HCT116 (cell line): Measurements from ENCODE around the gene SLC6A12. TPM values are rescaled to one million over a fixed set of nuclear protein-coding genes. Genes with fewer than 3 reads are reported as not detected.

Source experiments
- ATAC-seq: fragments of 200-7000 bp; cut with Tn5 transposase; 2 replicates; pipeline ENCODE4 v1.9.1; 2020; ENCODE audit warnings: mild to moderate bottlenecking, moderate library complexity
- BruUV-seq: library from RNA; stranded (reverse); fragments of 400-500 nt; replicated peaks from 2 replicates; lab custom pipeline; 2021; lab: Mats Ljungman, UMichigan
- CTCF ChIA-PET: fragments of 300-600 bp; sonication (Branson Sonifier 250); formaldehyde crosslinking; loops from one replicate; lab custom pipeline; 2021; ENCODE audit warnings: antibody characterized with exemption; lab: Charles Lee
- POLR2A ChIA-PET: fragments of 300-600, 350-600 bp; sonication (Branson Sonifier 250); formaldehyde crosslinking; loops from one replicate; lab custom pipeline; 2021; ENCODE audit warnings: antibody characterized with exemption; lab: Charles Lee
- RAD21 ChIA-PET, 2 experiments: fragments of 300-600 bp; sonication (Branson Sonifier 250); formaldehyde crosslinking; loops; one replicate each; lab custom pipeline; 2023; ENCODE audit warnings: low total read pairs in 2 of 2; ENCODE audit not compliant: uncharacterized antibody in 2 of 2, unreplicated experiment in 2 of 2, low non-redundant PET in 1 of 2; lab: Charles Lee
- DNase-seq: peaks from one replicate; pipeline ENCODE4 v3.0.0-alpha.2; 2010; ENCODE audit warnings: low read depth, low spot score
- H2AFZ ChIP-seq: fragments of 200-600 bp; shearing (Covaris generic), sonication (generic); 2 replicates; pipeline ENCODE4 v1.6.1; 2017; ENCODE audit warnings: low read depth, mixed run types, mixed read lengths, antibody characterized with exemption, low read length; ENCODE audit not compliant: poor library complexity, severe bottlenecking
- H3K27ac ChIP-seq: 2 replicates; pipeline ENCODE4 v1.5.1; 2012; ENCODE audit warnings: low read depth, low read length
- H3K27me3 ChIP-seq: fragments of 200-600 bp; sonication (generic); 2 replicates; pipeline ENCODE4 v1.6.1; 2016; ENCODE audit warnings: mixed run types, low read length, mixed read lengths; ENCODE audit not compliant: insufficient read depth
- H3K36me3 ChIP-seq, 2 experiments: fragments of 200-500 bp in 1 of 2; fragments of 200-600 bp in 1 of 2; sonication (Bioruptor generic) in 1 of 2; sonication (generic) in 1 of 2; 2 replicates each; pipeline versions ENCODE4 v1.5.1 to v1.6.1; 2014 to 2016; ENCODE audit warnings: low read length in 2 of 2, inconsistent platforms in 1 of 2, mixed read lengths in 1 of 2, mixed run types in 1 of 2; ENCODE audit not compliant: insufficient read depth in 2 of 2, control insufficient read depth in 1 of 2
- H3K4me1 ChIP-seq, 2 experiments: fragments of 200-600 bp in 1 of 2; sonication (generic) in 1 of 2; 2 replicates each; pipeline versions ENCODE4 v1.5.1 to v1.6.1; 2012 to 2017; ENCODE audit warnings: low read length in 2 of 2, inconsistent platforms in 1 of 2, mild to moderate bottlenecking in 1 of 2, mixed read lengths in 1 of 2, mixed run types in 1 of 2, moderate library complexity in 1 of 2; ENCODE audit not compliant: insufficient read depth in 2 of 2, control insufficient read depth in 1 of 2
- H3K4me2 ChIP-seq: fragments of 200-600 bp; sonication (generic); 2 replicates; pipeline ENCODE4 v1.6.1; 2017; ENCODE audit warnings: mixed run types, low read length, mixed read lengths
- H3K4me3 ChIP-seq, 2 experiments: fragments of 200-600 bp in 1 of 2; sonication (generic) in 1 of 2; replicated peaks in 1 of 2; 2 replicates each; pipeline ENCODE4 v1.5.1; 2011 to 2016; ENCODE audit warnings: low read length in 2 of 2, control low read depth in 1 of 2, low read depth in 1 of 2, mild to moderate bottlenecking in 1 of 2, mixed read lengths in 1 of 2, mixed run types in 1 of 2
- H3K79me2 ChIP-seq: fragments of 200-600 bp; sonication (generic); 2 replicates; pipeline ENCODE4 v1.6.1; 2017; ENCODE audit warnings: mild to moderate bottlenecking, mixed run types, low read length, moderate library complexity, mixed read lengths; ENCODE audit not compliant: insufficient read depth
- H3K9ac ChIP-seq: fragments of 200-600 bp; sonication (generic); 2 replicates; pipeline ENCODE4 v1.6.1; 2016; ENCODE audit warnings: low read length, mixed read lengths
- H3K9me2 ChIP-seq: fragments of 200-600 bp; sonication (generic), shearing (Covaris generic); 2 replicates; pipeline ENCODE4 v1.6.1; 2017; ENCODE audit warnings: mixed run types, mild to moderate bottlenecking, moderate library complexity; ENCODE audit not compliant: insufficient read depth
- H3K9me3 ChIP-seq, 2 experiments: fragments of 200-500 bp in 1 of 2; fragments of 200-600 bp in 1 of 2; sonication (Bioruptor generic) in 1 of 2; sonication (generic) in 1 of 2; 2 replicates each; pipeline ENCODE4 v1.6.1; 2014 to 2017; ENCODE audit warnings: low read length in 2 of 2, mixed read lengths in 2 of 2, inconsistent platforms in 1 of 2, low read depth in 1 of 2, mild to moderate bottlenecking in 1 of 2, mixed run types in 1 of 2, moderate library complexity in 1 of 2; ENCODE audit not compliant: control insufficient read depth in 1 of 2, insufficient read depth in 1 of 2
- H4K20me1 ChIP-seq: fragments of 200-600 bp; sonication (generic), shearing (Covaris generic); 2 replicates; pipeline ENCODE4 v1.6.1; 2017; ENCODE audit warnings: mixed run types, mild to moderate bottlenecking, moderate library complexity; ENCODE audit not compliant: insufficient read depth
- CBX3 ChIP-seq: IDR thresholded peaks from 2 replicates; pipeline ENCODE4 v1.6.1; 2012; ENCODE audit warnings: low read depth
- ELF1 ChIP-seq: IDR thresholded peaks from 2 replicates; pipeline ENCODE4 v1.6.1; 2012; ENCODE audit warnings: low read depth, borderline replicate concordance
- EZH2 ChIP-seq: fragments of 200-600 bp; sonication (generic); IDR thresholded peaks from 2 replicates; pipeline ENCODE4 v1.6.1; 2017; ENCODE audit warnings: antibody characterized with exemption, mixed run types
- FOSL1 ChIP-seq: IDR thresholded peaks from 2 replicates; pipeline ENCODE4 v1.6.1; 2012; ENCODE audit warnings: low read depth
- JUND ChIP-seq: IDR thresholded peaks from 2 replicates; pipeline ENCODE4 v1.6.1; 2012
- POLR2AphosphoS5 ChIP-seq: IDR thresholded peaks from 2 replicates; pipeline ENCODE4 v1.6.1; 2011; ENCODE audit warnings: mild to moderate bottlenecking, low read depth, low read length, moderate library complexity
- SIN3A ChIP-seq: IDR thresholded peaks from 2 replicates; pipeline ENCODE4 v1.6.1; 2012; ENCODE audit warnings: low read depth
- SRF ChIP-seq: IDR thresholded peaks from 2 replicates; pipeline ENCODE4 v1.6.1; 2012; ENCODE audit warnings: low read depth
- TCF7L2 ChIP-seq: IDR thresholded peaks from 2 replicates; pipeline ENCODE4 v1.7.0; 2011; ENCODE audit warnings: borderline replicate concordance, inconsistent platforms; ENCODE audit not compliant: insufficient read depth, insufficient read length; ENCODE audit errors: extremely low read depth
- ZFX ChIP-seq: fragments of 450-650 bp; IDR thresholded peaks from 2 replicates; pipeline ENCODE4 v1.6.1; 2017
- intact Hi-C: fragments of 100-400 bp; cut with micrococcal nuclease; formaldehyde crosslinking; loops from 2 replicates; pipeline ENCODE4 v1.10.0; 2022
- total RNA-seq: library from RNA; stranded (reverse); gene quantifications from one replicate; pipeline ENCODE4 v1.2.1, GENCODE V29; 2021; ENCODE audit not compliant: unreplicated experiment
- TF ChIP-seq, protein P1 (sequence below): IDR thresholded peaks from 2 replicates; pipeline ENCODE4 v1.6.1; 2012; ENCODE audit warnings: low read depth
- TF ChIP-seq, protein P2 (sequence below): IDR thresholded peaks from 2 replicates; pipeline ENCODE4 v1.6.1; 2012

The SLC6A12 gene
- total RNA-seq, 1 experiment from 2014 or later = 0.64 TPM

DNA sequence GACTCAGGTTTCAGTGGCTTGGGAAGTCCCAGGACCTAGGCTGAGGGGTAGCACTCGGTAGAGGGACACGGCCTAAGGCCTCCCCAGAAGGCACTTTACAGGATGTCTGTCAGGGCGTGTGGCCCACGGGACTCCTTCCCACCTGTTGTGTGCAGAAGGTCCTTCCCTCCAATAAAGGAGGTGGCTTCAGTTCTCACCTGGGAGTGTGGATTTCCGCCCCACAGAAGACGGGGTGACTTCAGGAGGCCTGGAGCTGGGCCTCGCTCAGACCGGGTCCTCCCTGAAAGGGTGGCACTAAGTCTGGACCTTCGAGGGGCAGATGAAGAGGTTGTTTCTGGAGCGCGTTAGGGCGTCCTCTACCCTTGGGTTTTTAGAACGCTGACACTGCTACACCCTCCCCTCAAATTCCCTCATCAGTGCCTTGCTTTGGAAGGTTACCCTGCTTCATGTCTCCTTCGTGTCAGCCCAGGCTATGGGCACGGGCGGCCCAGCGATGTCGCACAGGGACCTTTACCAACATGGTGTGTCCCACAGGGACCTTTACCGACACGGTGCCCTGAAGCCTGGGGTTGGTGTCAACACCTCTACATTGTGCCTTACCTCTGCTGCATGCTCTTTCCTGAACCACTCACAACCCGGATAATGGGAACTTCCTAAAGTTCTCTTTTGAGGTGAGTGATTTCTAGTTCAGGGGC is 7.1 kb downstream of the SLC6A12 start:
- no peaks in the 10 kb centered on the region; the same call in 1 of the 2 replicates for H3K27me3 ChIP-seq
- BruUV-seq = no TSS peak

DNA sequence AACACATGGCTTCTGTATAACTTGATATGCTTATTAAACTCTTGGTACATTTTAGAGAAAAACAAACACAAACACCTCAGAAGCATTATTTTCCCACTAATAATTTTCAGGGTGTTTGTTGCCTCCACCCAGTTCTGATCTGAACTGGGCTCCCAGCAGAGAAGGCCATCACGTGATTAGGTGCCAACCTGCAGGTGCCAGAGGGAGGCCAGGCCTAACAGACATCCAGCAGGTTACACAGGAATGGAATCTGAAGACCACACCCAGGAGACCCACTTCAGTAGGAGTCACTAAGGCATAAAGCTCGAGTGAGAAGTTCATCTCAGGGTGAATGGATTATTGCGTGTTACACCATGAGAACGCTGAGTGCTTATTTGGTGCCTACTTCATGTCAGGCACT is 8.9 kb downstream of the SLC6A12 start:
- H3K9me2 ChIP-seq = no peaks in the 10 kb centered on the region
- ChIA-PET CTCF (no interaction called here), POLR2A (no interaction called here), RAD21 (no interaction called here)
- no TSS peak for BruUV-seq
- no peaks in the 10 kb centered on the region; a peak in 1 of 4 replicates for H3K4me1 ChIP-seq
- no peak overlapping the region for H3K4me3 ChIP-seq
- H4K20me1 ChIP-seq = no peaks in the 10 kb centered on the region
- H3K36me3 ChIP-seq = no peaks in the 10 kb centered on the region
- no peaks in the 10 kb centered on the region for H3K9me3 ChIP-seq
- no peak overlapping the region for H2AFZ ChIP-seq
- TF ChIP-seq EZH2 (no peak), TCF7L2 (no peak), SIN3A (no peak), ELF1 (no peak), JUND (no peak), POLR2AphosphoS5 (no peak), ZFX (no peak), FOSL1 (no peak), CBX3 (no peak)
- TF ChIP-seq, protein P1, sequence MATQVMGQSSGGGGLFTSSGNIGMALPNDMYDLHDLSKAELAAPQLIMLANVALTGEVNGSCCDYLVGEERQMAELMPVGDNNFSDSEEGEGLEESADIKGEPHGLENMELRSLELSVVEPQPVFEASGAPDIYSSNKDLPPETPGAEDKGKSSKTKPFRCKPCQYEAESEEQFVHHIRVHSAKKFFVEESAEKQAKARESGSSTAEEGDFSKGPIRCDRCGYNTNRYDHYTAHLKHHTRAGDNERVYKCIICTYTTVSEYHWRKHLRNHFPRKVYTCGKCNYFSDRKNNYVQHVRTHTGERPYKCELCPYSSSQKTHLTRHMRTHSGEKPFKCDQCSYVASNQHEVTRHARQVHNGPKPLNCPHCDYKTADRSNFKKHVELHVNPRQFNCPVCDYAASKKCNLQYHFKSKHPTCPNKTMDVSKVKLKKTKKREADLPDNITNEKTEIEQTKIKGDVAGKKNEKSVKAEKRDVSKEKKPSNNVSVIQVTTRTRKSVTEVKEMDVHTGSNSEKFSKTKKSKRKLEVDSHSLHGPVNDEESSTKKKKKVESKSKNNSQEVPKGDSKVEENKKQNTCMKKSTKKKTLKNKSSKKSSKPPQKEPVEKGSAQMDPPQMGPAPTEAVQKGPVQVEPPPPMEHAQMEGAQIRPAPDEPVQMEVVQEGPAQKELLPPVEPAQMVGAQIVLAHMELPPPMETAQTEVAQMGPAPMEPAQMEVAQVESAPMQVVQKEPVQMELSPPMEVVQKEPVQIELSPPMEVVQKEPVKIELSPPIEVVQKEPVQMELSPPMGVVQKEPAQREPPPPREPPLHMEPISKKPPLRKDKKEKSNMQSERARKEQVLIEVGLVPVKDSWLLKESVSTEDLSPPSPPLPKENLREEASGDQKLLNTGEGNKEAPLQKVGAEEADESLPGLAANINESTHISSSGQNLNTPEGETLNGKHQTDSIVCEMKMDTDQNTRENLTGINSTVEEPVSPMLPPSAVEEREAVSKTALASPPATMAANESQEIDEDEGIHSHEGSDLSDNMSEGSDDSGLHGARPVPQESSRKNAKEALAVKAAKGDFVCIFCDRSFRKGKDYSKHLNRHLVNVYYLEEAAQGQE = no peak
- no peak for ATAC-seq
- no peaks in the 10 kb centered on the region for H3K79me2 ChIP-seq
- H3K27me3 ChIP-seq = no peaks in the 10 kb centered on the region; the same call in 1 of the 2 replicates
- H3K27ac ChIP-seq = no peak overlapping the region
- H3K4me2 ChIP-seq = no peak overlapping the region
- no peak for DNase-seq
- intact Hi-C loops = no loop called here
- H3K9ac ChIP-seq = no peak overlapping the region

More for the DNA sequence above, 7.1 kb downstream of the SLC6A12 start:
- ChIA-PET RAD21 (no interaction called here), CTCF (no interaction called here)
- H3K4me1 ChIP-seq = no peaks in the 10 kb centered on the region; a peak in 1 of 4 replicates
- H2AFZ ChIP-seq = no peak overlapping the region
- H3K27ac ChIP-seq = no peak overlapping the region
- no peak overlapping the region for H3K4me2 ChIP-seq
- intact Hi-C loops = no loop called here
- no peaks in the 10 kb centered on the region for H3K9me3 ChIP-seq
- DNase-seq = no peak
- no peaks in the 10 kb centered on the region for H3K9me2 ChIP-seq
- H3K79me2 ChIP-seq = no peaks in the 10 kb centered on the region
- H3K36me3 ChIP-seq = no peaks in the 10 kb centered on the region
- H3K9ac ChIP-seq = no peak overlapping the region
- TF ChIP-seq FOSL1 (no peak), CBX3 (no peak), TCF7L2 (no peak), SRF (no peak), JUND (no peak)
- TF ChIP-seq, protein P2, sequence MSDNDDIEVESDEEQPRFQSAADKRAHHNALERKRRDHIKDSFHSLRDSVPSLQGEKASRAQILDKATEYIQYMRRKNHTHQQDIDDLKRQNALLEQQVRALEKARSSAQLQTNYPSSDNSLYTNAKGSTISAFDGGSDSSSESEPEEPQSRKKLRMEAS = no peak
- TF ChIP-seq, all 23 proteins: peak for 0
- POLR2A ChIA-PET = no interaction called here
- H4K20me1 ChIP-seq = no peaks in the 10 kb centered on the region
- no peak overlapping the region for H3K4me3 ChIP-seq
- no peak for ATAC-seq
